NCI-H1694 (cell line): Measurements from ENCODE around the gene TCF23.
"Not testable (repeated sequence)": the region's sequence is repeated elsewhere in the genome, so short reads cannot be mapped to it uniquely, and the experiment has no call there.

Experiments used
- DNase-seq: peaks from one replicate; lab custom pipeline; 2025; lab: John Stamatoyannopoulos, UW

TCF23 gene

DNA sequence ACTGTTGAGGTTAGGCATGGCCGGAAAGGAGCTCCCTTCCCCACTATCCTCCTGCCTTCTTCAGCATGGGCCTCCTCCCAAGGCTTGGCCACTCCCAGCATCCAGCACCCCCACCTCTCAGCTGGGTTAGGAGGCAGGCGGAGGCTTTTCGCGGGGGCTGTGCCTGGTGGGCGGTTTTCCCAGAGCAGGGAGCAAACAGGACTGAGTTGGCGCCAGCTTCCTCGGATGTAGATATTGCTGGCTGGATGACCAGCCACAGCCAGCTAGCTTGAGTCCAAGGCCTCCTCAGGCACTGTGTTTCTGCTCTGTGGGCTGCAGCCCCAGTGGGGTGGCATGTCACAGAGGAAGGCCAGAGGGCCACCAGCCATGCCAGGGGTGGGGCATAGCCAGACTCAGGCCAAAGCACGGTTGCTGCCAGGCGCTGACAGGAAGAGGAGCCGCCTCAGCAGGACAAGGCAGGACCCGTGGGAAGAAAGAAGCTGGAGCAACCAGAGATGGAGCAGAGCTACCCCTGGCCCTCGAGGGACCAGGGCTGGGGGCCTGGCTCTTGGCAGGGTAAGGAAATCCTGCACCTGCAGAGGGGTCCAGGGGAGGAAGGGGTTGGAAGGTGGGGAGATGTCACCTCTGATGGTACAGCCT is at the start of gene TCF23:
TCF23 (plus strand) TSS at position 204 of the 639 bp plus-strand sequence; CDS start at position 334, 130 bp downstream.
- DNase-seq = no peak

GRCh38 chr2:27099334-27099955 is 49.4 kb upstream of the TCF23 start:
- no peak for DNase-seq

- no peak for DNase-seq
Measured at GRCh38 chr2:27100036-27100435, 48.8 kb upstream of the TCF23 start.

DNA sequence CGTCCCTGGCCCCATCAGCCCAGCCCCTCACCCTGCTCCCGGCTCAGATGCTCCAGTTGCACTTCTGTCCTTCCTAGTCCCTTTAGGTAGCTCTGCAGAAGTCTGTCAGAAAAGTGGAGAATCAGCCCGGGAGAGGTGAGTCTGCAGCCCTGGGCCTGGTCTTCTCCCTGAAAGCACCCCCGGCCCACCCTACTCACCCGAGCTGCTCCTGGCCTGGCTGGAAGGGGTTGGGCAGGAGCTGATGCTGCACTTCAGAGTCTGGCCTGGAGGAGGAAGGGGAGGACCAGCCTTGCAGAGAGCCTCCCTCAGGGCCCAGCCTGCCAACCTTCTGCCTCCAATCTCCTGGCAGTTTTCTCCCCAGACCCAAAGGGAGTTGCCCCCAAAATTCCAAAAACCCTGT is 46.5 kb upstream of the TCF23 start:
- DNase-seq = no peak

- no peak for DNase-seq
Measured at GRCh38 chr2:27105981-27106380, 42.8 kb upstream of the TCF23 start.

- no peak for DNase-seq
Measured at GRCh38 chr2:27108221-27108620, 40.6 kb upstream of the TCF23 start.

- DNase-seq = no peak
Measured at GRCh38 chr2:27109083-27109482, 39.7 kb upstream of the TCF23 start.

DNA sequence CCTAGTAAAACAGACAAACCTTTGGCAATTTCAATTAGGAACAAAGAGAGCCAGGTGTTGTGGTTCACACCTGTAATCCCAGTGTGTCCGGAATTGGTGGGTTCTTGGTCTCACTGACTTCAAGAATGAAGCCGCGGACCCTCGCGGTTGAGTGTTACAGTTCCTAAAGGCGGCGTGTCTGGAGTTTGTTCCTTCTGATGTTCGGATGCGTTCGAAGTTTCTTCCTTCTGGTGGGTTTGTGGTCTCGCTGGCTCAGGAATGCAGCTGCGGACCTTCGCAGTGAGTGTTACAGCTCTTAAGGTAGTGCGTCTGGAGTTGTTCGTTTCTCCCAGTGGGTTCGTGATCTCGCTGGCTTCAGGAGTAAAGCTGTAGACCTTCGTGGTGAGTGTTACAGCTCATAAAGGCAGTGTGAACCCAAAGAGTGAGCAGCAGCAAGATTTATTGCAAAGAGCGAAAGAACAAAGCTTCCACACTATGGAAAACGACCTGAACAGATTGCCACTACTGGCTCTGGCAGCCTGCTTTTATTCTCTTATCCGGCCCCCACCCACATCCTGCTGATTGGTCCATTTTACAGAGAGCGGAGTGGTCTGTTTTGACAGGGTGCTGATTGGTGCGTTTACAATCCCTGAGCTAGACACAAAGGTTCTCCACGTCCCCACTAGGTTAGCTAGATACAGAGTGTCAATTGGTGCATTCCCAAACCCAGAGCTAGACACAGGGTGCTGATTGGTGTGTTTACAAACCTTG is 38.0 kb upstream of the TCF23 start:
- not testable (repeated sequence) for DNase-seq

GRCh38 chr2:27111392-27112078 is 37.3 kb upstream of the TCF23 start:
- not testable (repeated sequence) for DNase-seq

- no peak for DNase-seq
Measured at GRCh38 chr2:27115519-27115918, 33.3 kb upstream of the TCF23 start.

GRCh38 chr2:27117995-27118524 is 30.7 kb upstream of the TCF23 start:
- no peak for DNase-seq

DNA sequence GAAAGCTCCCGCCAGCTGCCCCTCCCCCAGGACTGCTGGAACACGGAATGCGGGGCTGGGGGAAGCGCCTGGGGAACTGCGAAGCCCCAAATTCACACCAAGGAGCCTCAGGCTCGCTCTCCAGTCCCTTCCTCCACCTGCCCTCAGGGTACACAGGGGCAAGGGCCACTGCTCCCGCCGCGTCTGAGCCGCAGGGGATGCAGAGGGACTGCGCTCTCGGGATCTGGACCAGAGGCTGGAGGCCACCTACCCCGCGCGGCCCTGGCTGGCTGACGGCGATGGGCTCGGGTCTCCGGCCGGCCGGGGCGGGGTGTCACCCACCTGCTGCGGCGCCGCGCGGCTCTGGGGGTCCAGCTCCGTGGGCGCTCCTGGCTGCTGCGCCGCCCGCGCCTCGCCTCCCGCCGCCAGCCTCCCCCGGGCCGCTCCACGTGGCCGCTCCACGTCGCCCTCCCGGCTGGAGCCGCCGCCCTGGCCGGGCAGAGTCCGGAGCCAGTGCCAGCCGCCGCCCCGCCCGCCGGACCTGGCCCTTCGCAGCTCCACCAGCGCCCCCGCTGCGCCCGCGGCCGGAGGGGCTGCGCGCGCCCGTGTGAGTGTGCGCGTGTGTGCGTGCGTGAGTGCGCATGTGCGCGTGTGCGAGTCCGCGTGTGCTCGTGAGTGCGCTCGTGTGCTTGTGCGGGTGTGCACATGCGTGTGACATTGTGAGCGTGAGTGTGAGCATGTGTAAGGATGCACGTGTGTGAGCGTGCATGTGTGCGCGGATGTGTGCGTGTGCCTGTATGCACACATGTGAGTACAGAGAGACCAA is 30.1 kb upstream of the TCF23 start, which contains the start of gene CGREF1:
CGREF1 (minus strand) TSS at position 604 of the 805 bp plus-strand sequence. CDS start 14,762 bp downstream, outside the sequence.
- DNase-seq = no peak

DNA sequence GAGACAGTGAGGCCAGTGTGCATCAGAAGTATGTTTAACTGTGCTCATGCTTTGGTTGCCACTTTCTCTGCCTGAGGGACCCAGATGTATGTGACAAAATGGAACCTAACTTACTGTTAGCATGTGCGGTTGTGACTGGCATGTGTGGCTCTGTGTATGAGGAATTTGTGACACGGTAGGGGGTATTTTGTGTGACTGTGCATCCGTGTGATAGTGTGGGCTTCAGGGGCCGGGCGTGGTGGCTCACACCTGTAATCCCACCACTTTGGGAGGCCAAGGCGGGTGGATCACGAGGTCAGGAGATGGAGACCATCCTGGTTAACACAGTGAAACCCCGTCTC is 29.5 kb upstream of the TCF23 start:
- not testable (repeated sequence) for DNase-seq

DNA sequence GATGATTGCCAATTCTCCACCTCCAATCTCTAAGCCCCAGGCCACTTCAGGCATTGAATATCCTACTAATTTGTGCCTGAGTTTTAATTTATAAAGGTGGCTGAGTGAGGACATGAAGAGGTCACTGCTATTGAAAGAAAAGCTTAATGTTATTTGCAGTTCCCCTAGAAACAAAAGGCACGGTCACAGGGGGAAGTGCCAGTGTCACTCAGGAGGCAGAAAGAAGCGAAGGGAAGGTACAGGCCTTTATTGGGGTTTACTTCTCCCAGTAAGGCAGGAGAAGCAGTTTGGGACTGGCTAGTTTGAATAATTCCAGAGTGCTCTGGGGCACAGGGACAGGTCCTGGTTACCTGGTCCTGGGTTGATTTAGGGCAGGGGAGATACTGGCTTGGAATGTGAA is 26.9 kb upstream of the TCF23 start:
- DNase-seq = no peak

DNA sequence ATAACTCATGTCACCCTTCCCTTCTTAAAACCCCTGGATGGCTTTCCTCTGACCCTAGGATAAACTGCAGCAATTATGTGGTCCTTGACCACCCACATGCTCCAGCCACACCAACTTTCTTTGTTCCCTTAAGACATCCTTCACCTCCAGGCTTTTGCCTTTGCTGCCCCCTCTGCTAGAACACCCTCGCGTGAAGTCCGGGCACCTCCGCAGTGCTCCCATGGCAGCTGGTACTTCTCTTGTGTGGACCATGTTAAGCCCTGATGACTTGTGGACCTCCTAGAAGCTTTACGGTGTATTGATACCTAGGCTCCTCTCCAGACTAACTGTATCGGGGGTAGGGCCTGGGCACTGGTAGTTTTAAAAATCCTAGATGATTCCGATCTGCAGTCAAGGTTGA is 26.0 kb upstream of the TCF23 start:
- DNase-seq = no peak

DNA sequence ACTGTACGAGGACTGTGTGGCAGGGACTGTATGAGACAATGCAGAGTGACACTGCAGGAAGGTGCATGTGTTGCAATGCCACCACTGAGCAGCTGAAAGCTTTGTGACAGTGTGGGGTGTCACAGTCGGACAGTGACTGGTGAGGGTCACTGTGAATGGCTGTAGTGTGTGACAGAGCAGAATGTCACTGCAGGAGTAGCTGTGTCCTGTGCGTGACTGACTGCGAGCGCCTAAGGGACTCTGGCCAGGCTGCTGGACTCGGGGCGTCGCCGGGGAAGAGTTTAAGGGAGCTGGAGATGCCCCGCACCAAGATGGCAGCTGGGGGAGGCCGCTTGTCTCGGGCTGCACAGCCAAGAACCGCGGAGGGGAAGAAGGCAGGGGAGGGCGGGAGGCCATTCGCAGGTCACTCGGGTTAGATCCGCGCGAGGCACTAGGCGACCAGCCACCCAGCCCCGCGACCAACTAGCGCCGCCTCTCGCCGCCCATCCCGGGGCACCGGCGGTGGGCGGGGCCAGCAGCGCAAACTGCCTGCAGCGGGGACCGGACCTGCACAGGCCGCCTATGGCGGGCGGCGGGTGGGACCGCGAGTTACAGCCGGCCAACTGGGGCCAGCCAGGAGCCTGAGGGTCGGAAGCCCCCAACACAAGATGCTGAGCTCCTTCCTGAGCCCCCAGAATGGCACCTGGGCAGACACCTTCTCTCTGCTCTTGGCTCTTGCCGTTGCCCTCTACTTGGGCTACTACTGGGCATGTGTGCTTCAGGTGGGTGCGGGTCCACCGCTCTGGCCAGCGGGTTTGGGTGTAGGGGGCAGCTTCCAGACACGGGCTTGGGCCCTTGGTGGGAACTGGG is 25.3 kb upstream of the TCF23 start, which contains the start of gene ABHD1:
ABHD1 (plus strand) TSS at position 514 of the 849 bp plus-strand sequence; CDS start at position 648, 134 bp downstream.
- no peak for DNase-seq

- no peak for DNase-seq
Measured at GRCh38 chr2:27125104-27125503, 23.7 kb upstream of the TCF23 start.

DNA sequence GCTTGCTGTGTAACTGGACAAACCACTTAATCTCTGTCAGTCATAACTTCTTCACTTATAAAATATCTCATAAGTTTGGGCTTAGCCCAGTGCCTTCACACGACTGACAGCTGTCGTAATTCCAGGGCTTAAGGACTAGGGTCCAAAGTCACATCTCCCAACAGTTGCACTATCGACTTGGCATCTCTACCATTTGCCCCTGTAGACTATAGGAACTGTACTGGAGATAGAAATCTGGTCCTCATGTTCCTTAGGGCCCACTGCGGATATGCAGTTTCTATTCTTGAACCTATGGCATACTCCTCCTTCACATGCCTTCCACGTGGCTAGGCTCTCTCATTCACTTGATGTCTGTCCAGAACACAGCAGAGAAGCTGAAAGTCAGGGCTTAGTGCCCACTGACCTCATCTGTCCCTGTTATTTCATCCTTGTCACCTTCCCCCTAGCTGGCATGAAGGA is 22.5 kb upstream of the TCF23 start:
- no peak for DNase-seq

- no peak for DNase-seq
Measured at GRCh38 chr2:27127883-27128667, 20.7 kb upstream of the TCF23 start.
